ENCODE data around the gene AIF1. TPM values are rescaled to one million over a fixed set of nuclear protein-coding genes. Genes with fewer than 3 reads are reported as not detected.
A peak's percentile ranks its signal among the peaks of the same experiment; 100 is the strongest.

Gene AIF1
- total RNA-seq, 2 donors from 2014 or later, result 8.1 to 13.2 TPM

DNA sequence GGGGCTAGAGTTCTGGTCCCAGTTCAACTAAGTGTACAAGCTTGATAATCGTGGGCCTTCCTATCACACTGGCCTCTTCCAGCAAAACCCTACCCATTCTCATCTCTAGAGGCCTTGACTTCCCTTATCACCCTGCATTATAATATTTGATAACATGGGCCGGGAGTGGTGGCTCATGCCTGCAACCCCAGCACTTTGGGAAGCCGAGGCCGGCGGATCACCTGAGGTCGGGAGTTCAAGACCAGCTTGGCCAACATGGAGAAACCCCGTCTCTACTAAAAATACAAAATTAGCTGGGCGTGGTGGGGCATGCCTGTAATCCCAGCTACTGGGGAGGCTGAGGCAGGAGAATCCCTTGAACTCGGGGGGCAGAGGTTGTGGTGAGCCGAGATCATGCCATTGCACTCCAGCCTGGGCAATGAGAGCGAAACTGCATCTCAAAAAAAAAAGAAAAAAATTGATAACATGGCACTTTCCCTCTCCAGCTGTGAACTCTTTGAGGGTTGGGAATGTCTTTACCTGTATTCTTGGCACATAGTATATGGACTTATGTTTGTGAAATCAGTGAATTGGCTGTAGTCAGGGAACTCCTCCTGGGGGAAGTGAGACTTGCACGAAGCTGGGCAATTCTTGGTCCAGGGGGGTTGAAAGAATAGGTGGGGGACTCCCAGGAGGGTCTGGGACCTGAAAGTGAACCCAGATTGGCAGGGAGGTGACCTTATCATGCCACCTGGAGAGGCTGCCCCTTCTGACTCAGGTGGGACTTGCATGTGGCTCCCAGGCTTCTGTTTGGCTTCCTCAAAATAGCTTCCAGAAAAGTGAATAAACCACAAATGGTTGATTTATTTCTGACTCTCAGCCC, 46.5 kb downstream of the AIF1 start:
- Mint-ChIP-seq H3K4me1 (peaks cover 62% of the 10 kb centered on the region), H3K27me3 (no peaks in the 10 kb centered on the region), H3K4me3 (peak overlapping the region; percentile 93), H3K27ac (peak overlapping the region; percentile 92), H3K36me3 (ENCODE audit: low read depth) (peaks cover 7% of the 10 kb centered on the region)
- no peak for DNase-seq
- no peaks in the 10 kb centered on the region for H3K9me3 ChIP-seq (ENCODE audit: control insufficient read depth, low read length, poor library complexity, severe bottlenecking)
- ATAC-seq, result no peak

DNA sequence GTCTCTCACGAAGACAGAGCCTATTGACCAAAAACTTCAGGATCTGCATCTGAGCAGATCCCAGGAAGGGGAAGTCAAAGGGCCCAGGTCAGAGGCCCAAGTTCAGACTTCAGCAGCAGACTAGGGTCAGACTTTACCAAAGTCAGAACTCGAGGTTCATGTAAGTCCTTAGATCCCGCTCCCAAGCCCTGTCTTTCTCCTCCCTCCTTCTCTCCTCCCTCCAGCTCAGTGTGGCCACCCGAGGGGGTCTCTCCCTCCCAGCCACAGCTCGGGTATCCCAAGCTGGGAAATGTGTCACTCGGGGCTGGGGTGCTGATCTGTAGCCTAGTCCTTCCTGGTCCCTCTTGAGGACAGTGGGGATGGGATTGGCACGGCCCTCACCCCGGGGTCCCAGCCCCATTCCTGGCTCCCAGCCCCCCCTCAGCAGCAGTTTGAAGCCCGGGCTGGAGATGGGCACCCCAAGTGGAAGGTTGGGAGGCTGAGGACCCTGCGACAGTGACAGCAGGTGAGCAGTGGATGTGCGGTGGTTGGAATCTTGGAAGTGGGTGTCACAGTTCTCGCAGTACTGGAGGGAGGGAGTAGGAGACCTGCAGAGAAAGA, 47.2 kb downstream of the AIF1 start:
- H3K4me1 Mint-ChIP-seq, result peaks cover 64% of the 10 kb centered on the region
- H3K4me3 Mint-ChIP-seq, result peak overlapping the region; percentile 93
- H3K9me3 ChIP-seq (ENCODE audit: control insufficient read depth, low read length, poor library complexity, severe bottlenecking), result no peaks in the 10 kb centered on the region
- no peaks in the 10 kb centered on the region for H3K27me3 Mint-ChIP-seq
- peak overlapping the region; percentile 92 for H3K27ac Mint-ChIP-seq
- no peak for ATAC-seq
- H3K36me3 Mint-ChIP-seq (ENCODE audit: low read depth), result peaks cover 7% of the 10 kb centered on the region
- DNase-seq, result no peak

DNA sequence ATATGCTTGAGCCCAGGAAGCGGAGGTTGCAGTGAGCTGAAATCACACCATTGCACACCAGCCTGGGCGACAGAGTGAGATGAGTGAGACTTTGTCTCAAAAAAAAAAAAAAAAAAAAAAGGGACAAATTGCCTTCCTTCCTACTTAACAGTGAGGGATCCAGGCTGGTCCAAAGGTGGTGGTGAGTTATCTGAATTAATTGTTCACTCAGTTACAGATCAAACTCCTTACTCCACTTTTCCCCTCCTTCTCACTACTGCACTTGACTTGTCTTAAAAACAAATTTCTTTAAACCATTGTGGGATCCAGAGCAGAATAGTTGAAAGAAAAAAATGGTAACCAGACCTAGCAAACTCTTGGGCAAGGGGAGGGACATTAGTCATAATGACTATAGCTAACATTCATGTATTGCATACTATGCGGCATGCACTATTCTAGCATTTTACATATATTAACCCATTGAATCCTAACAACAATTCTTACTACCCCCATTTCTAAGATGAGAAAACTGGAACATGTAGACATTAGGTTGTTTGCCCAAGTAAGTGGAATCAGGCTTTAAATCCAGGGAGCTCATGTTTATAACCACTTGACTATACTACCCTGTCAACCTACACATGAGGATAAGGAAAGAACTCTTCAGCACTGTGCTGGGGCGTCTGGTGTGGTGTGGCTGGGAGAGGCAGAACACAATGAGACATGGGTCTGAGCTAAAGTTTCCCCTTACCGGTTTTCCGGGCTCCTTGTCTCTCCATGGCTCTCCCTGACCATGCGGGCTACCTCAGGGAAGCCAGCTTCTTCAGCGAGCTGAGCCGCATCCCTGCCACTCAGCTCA, 48.3 kb downstream of the AIF1 start:
- no peaks in the 10 kb centered on the region for H3K9me3 ChIP-seq (ENCODE audit: control insufficient read depth, low read length, poor library complexity, severe bottlenecking)
- DNase-seq, result no peak
- peaks cover 60% of the 10 kb centered on the region for H3K4me1 Mint-ChIP-seq
- ATAC-seq, result no peak
- peaks cover 9% of the 10 kb centered on the region for H3K36me3 Mint-ChIP-seq (ENCODE audit: low read depth)
- no peaks in the 10 kb centered on the region for H3K27me3 Mint-ChIP-seq
- H3K27ac Mint-ChIP-seq, result peak overlapping the region; percentile 97
- H3K4me3 Mint-ChIP-seq, result peak overlapping the region; percentile 97

DNA sequence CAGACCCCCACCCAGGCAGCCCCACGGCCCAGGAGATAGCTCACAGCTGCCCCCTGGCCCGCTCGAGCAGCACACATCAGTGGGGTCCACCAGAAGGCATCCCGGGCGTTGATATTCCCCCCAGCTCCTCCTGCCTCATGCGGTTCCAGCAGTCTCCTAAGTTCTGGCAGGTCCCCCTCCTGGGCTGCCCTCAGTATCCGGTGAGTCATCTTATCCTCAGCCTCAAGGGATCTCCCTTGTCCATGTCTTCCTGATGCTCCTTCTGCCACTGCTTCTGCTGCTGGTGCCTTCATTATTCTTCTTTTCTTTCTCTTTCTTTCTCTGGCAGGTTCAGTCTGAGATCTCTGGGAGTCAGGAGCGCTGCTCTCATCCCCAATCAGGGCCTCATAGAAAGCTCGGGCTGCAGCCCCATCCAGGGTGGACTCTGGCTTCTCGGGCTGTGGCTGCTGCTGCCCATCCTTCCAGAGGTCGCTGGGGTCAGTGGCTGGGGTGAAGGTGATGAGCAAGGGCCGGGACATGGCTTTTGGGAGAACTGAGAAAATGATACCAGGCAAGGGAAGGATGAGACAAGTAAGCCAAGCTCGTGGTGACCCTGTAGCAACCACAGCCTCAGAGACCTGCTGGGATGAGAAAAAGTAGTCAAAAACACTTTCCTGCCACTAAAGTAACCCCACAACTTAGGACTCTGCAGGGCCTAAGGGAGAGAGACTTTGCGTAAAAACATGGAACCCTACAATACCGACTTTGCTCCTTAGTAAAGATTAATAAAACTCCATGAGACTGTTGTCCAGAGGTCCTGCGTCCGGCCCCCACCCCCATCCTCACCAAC, 49.1 kb downstream of the AIF1 start:
- H3K4me1 Mint-ChIP-seq, result peaks cover 53% of the 10 kb centered on the region
- no peaks in the 10 kb centered on the region for H3K9me3 ChIP-seq (ENCODE audit: control insufficient read depth, low read length, poor library complexity, severe bottlenecking)
- H3K27ac Mint-ChIP-seq, result peak overlapping the region; percentile 97
- no peaks in the 10 kb centered on the region for H3K27me3 Mint-ChIP-seq
- DNase-seq (no peak), ATAC-seq (no peak)
- peak overlapping the region; percentile 97 for H3K4me3 Mint-ChIP-seq
- H3K36me3 Mint-ChIP-seq (ENCODE audit: low read depth), result peaks cover 9% of the 10 kb centered on the region

DNA sequence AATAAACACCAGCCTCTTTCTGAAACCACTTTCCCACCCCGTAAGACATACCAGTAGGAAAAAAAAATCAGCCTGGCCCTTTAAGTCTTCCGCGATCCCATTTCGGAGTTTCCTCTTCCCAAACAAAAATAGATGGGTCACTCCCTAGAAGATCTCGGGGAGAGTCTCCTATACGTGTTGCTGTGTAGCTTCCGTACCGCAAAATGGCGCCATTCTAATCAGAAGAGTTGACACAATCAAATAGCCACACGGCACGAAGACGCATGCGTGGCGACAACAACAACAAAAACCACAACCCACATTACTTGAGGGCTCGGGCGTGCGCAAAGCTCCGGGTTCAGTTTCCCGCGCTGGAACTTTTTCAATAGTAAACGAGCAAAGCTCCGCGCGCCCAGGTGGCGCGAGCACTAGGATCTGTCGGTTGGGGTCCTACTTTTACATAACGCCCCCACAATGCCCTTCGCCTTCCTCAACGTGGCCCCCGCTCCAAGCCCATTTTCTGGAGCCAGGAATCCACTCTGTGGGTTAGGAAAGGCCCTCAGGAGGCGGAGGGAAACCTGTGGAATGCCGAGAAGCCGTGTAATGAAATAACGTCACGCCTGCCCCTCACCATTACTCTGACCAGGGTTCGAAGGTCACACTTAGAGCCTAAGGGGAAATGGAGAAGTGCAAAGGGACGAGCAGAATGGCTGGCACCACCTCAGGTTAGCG, 49.9 kb downstream of the AIF1 start, which contains the start of gene GPANK1:
Gene GPANK1, minus strand, starts transcription at position 208 of the 711 bp plus-strand sequence. CDS start 519 bp downstream, outside the sequence.
- DNase-seq (peak; percentile 77 to 83 (median 80)), ATAC-seq (peak; percentile 50)
- peak within 1 kb of the TSS; percentile 97 for H3K4me3 Mint-ChIP-seq
- peak within 1 kb of the TSS; percentile 97 for H3K27ac Mint-ChIP-seq
- no peaks in the 10 kb centered on the region for H3K9me3 ChIP-seq (ENCODE audit: control insufficient read depth, low read length, poor library complexity, severe bottlenecking)
- peaks cover 46% of the 10 kb centered on the region for H3K4me1 Mint-ChIP-seq
- peaks cover 9% of the 10 kb centered on the region for H3K36me3 Mint-ChIP-seq (ENCODE audit: low read depth)
- no peaks in the 10 kb centered on the region for H3K27me3 Mint-ChIP-seq

DNA sequence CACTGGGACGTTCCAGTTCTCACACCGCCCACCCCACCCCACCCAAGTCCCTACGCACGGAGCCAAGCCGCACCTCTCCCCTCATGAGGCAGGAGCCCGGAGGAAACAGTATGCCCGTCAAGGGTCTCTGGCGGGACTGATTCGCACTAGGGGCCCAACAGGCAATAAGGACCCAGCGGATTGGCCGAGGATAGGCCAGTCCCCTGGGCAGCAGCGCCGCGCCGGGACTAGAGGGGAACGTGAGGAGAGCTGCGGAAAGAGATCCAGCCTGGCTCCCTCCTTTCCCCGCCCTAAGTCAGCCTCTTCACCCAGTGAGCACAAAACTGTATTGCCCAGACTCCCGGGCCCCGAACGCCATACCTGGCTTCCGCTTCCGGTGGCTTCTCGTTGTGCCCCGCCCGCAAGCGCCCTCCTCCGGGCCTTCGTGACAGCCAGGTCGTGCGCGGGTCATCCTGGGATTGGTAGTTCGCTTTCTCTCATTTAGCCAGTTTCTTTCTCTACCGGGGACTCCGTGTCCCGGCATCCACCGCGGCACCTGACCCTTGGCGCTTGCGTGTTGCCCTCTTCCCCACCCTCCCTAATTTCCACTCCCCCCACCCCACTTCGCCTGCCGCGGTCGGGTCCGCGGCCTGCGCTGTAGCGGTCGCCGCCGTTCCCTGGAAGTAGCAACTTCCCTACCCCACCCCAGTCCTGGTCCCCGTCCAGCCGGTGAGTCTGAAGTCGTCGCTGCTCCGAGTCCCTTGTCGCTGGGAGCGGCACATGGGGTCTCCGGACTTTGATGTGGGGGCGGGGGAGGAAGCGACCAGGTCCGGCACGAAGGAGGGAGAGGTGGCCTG, 50.7 kb downstream of the AIF1 start, which contains the start of gene CSNK2B:
Gene CSNK2B, plus strand, starts transcription at position 580 of the 836 bp plus-strand sequence. CDS start 752 bp downstream, outside the sequence.
- Mint-ChIP-seq H3K27ac (peak within 1 kb of the TSS; percentile 97), H3K27me3 (no peaks in the 10 kb centered on the region), H3K36me3 (ENCODE audit: low read depth) (peaks cover 9% of the 10 kb centered on the region), H3K4me3 (peak within 1 kb of the TSS; percentile 97), H3K4me1 (peaks cover 41% of the 10 kb centered on the region)
- ATAC-seq (peak; percentile 92), DNase-seq (peak; percentile 93 to 97 (median 95))
- no peaks in the 10 kb centered on the region for H3K9me3 ChIP-seq (ENCODE audit: control insufficient read depth, low read length, poor library complexity, severe bottlenecking)

DNA sequence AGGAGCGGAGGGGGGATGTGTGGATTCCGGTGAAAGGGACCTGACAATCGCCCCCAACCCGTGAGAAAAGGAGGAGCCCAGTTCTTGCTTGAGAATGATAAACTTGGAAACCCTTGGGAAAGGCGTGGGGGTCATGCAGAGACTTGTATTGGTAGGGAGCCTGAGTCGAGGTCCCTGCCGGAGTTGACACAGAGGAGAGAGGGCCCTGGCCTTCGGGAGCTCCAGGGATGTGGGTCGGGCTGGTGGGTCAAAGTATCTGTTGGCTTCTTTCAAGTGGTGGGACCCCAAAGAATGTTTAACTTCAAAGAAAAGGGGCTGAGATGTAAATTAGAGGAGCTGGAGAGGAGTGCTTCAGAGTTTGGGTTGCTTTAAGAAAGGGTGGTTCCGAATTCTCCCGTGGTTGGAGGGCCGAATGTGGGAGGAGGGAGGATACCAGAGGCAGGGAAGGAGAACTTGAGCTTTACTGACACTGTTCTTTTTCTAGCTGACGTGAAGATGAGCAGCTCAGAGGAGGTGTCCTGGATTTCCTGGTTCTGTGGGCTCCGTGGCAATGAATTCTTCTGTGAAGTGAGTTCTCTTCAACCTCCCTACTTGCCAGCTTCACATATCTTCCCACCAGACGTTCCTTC, 51.4 kb downstream of the AIF1 start:
- Mint-ChIP-seq H3K27ac (peak overlapping the region; percentile 97), H3K4me3 (peak overlapping the region; percentile 97), H3K4me1 (peaks cover 38% of the 10 kb centered on the region), H3K27me3 (no peaks in the 10 kb centered on the region), H3K36me3 (ENCODE audit: low read depth) (peaks cover 9% of the 10 kb centered on the region)
- no peak for DNase-seq
- ATAC-seq, result no peak
- H3K9me3 ChIP-seq (ENCODE audit: control insufficient read depth, low read length, poor library complexity, severe bottlenecking), result no peaks in the 10 kb centered on the region

Other genes starting within 250 kb of the AIF1 start
- gene MICA, start 211.6 kb upstream of the AIF1 start, total RNA-seq, result 10 to 100 TPM; 11.2 to 11.5 TPM
- gene MICB, start 117.1 kb upstream of the AIF1 start, total RNA-seq, result 10 to 100 TPM; 16.5 to 17.6 TPM
- gene MCCD1, start 86.3 kb upstream of the AIF1 start, total RNA-seq, result not detected
- 100 to 1,000 TPM; 496 to 507 TPM for gene DDX39B, start 73.2 kb upstream of the AIF1 start, total RNA-seq
- 1 to 10 TPM; 1.4 to 2.0 TPM for gene ATP6V1G2, start 68.6 kb upstream of the AIF1 start, total RNA-seq
- gene NFKBIL1, start 67.6 kb upstream of the AIF1 start, total RNA-seq, result 1 to 10 TPM; 5.5 to 6.4 TPM
- 10 to 100 TPM; 19.9 to 26.0 TPM for gene LTA, start 42.9 kb upstream of the AIF1 start, total RNA-seq
- gene TNF, start 39.7 kb upstream of the AIF1 start, total RNA-seq, result 10 to 100 TPM; 28.9 to 33.6 TPM
- gene LTB, start 32.8 kb upstream of the AIF1 start, total RNA-seq, result 100 to 1,000 TPM; 791 to 891 TPM
- gene LST1, start 29.0 kb upstream of the AIF1 start, total RNA-seq, result 10 to 100 TPM; 30.6 to 42.6 TPM
- gene NCR3, start 22.2 kb upstream of the AIF1 start, total RNA-seq, result 1 to 10 TPM; 5.7 to 8.2 TPM
- gene PRRC2A, start 5.5 kb downstream of the AIF1 start, total RNA-seq, result 100 to 1,000 TPM; 210 to 213 TPM
- gene BAG6, start 37.4 kb downstream of the AIF1 start, total RNA-seq, result 100 to 1,000 TPM; 229 to 233 TPM
- gene APOM, start 40.7 kb downstream of the AIF1 start, total RNA-seq, result 1 to 10 TPM; 2.9 to 4.0 TPM
- 10 to 100 TPM; 13.3 to 16.9 TPM for gene C6orf47, start 45.5 kb downstream of the AIF1 start, total RNA-seq
- 10 to 100 TPM in 1 of 2 donors, 1 to 10 TPM in 1; 9.2 to 11.9 TPM for gene GPANK1, start 49.8 kb downstream of the AIF1 start, total RNA-seq
- 100 to 1,000 TPM; 104 to 107 TPM for gene CSNK2B, start 50.8 kb downstream of the AIF1 start, total RNA-seq
- 10 to 100 TPM; 27.6 to 32.7 TPM for gene LY6G5B, start 54.7 kb downstream of the AIF1 start, total RNA-seq
- gene LY6G5C, start 65.8 kb downstream of the AIF1 start, total RNA-seq, result 1 to 10 TPM; 3.8 to 4.6 TPM
- 10 to 100 TPM; 57.8 to 75.1 TPM for gene ABHD16A, start 88.1 kb downstream of the AIF1 start, total RNA-seq
- 10 to 100 TPM in 1 of 2 donors, 1 to 10 TPM in 1; 1.6 to 29.1 TPM for gene LY6G6F, start 91.6 kb downstream of the AIF1 start, total RNA-seq
- gene LY6G6D, start 100.1 kb downstream of the AIF1 start, total RNA-seq, result not detected
- gene LY6G6C, start 106.5 kb downstream of the AIF1 start, total RNA-seq, result not detected
- 100 to 1,000 TPM in 1 of 2 donors, 1 to 10 TPM in 1; 3.4 to 129 TPM for gene MPIG6B, start 108.1 kb downstream of the AIF1 start, total RNA-seq
- 1 to 10 TPM; 4.7 to 7.3 TPM for gene DDAH2, start 114.1 kb downstream of the AIF1 start, total RNA-seq
- gene CLIC1, start 121.3 kb downstream of the AIF1 start, total RNA-seq, result 100 to 1,000 TPM; 145 to 152 TPM
- gene MSH5, start 124.8 kb downstream of the AIF1 start, total RNA-seq, result 10 to 100 TPM; 12.9 to 18.3 TPM
- 1 to 10 TPM; 3.6 to 4.2 TPM for gene SAPCD1, start 147.4 kb downstream of the AIF1 start, total RNA-seq
- gene VWA7, start 162.1 kb downstream of the AIF1 start, total RNA-seq, result 1 to 10 TPM; 2.8 to 2.9 TPM
- 10 to 100 TPM; 58.0 to 73.7 TPM for gene VARS1, start 180.5 kb downstream of the AIF1 start, total RNA-seq
- gene LSM2, start 191.7 kb downstream of the AIF1 start, total RNA-seq, result 10 to 100 TPM; 20.9 to 22.5 TPM
- gene HSPA1L, start 200.0 kb downstream of the AIF1 start, total RNA-seq, result 1 to 10 TPM; 3.4 to 3.5 TPM
- 10 to 100 TPM; 15.1 to 20.2 TPM for gene HSPA1A, start 200.3 kb downstream of the AIF1 start, total RNA-seq
- 10 to 100 TPM; 18.0 to 20.5 TPM for gene HSPA1B, start 212.5 kb downstream of the AIF1 start, total RNA-seq
- 10 to 100 TPM; 27.1 to 29.6 TPM for gene NEU1, start 247.6 kb downstream of the AIF1 start, total RNA-seq